DOHH2 (cell line): Measurements from ENCODE around the gene DRGX.

Experiments used
- EZH2phosphoT487 ChIP-seq: fragments of 200-600 bp; sonication (generic); IDR thresholded peaks from 2 replicates; pipeline ENCODE4 v1.6.1; 2017; ENCODE audit warnings: borderline replicate concordance, mild to moderate bottlenecking, antibody characterized with exemption, low read length, moderate library complexity, mixed read lengths
- TF ChIP-seq, protein P1 (sequence below): fragments of 200-600 bp; sonication (generic); IDR thresholded peaks from one replicate; pipeline ENCODE4 v1.5.1; 2014; ENCODE audit warnings: antibody characterized with exemption, mild to moderate bottlenecking, low read depth, low read length; ENCODE audit not compliant: poor library complexity, severe bottlenecking

DNA sequence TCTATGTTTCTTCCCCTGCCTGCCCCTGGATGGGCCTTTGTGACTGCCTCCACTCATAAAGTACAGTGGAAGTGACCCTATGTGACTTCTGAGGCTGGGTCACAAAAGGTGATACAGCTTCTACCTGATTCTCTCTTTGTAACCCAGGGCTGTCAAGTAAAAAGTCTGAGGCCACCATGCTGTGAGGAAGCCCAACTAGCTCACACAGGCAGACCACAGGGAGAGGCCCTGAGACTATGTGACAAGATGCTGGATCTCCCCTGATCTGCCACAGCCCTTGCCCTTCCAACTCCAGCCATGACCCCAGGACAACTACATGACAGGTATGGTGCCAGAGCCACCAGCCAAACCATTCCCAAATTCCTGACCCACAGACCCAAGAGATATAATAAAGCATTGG is 45.8 kb downstream of the DRGX start:
- TF ChIP-seq, protein P1, sequence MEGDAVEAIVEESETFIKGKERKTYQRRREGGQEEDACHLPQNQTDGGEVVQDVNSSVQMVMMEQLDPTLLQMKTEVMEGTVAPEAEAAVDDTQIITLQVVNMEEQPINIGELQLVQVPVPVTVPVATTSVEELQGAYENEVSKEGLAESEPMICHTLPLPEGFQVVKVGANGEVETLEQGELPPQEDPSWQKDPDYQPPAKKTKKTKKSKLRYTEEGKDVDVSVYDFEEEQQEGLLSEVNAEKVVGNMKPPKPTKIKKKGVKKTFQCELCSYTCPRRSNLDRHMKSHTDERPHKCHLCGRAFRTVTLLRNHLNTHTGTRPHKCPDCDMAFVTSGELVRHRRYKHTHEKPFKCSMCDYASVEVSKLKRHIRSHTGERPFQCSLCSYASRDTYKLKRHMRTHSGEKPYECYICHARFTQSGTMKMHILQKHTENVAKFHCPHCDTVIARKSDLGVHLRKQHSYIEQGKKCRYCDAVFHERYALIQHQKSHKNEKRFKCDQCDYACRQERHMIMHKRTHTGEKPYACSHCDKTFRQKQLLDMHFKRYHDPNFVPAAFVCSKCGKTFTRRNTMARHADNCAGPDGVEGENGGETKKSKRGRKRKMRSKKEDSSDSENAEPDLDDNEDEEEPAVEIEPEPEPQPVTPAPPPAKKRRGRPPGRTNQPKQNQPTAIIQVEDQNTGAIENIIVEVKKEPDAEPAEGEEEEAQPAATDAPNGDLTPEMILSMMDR = no peak
- TF ChIP-seq EZH2phosphoT487 = no peak
